ENCODE data around the gene WWC1.

WWC1 gene

GRCh38 chr5:168348084-168348414 is 56.6 kb downstream of the WWC1 start:
- no peak for TF ChIP-seq GATA3 (IDR thresholded peaks at IDR 0.05; ENCODE audit: low read depth, low read length)

GRCh38 chr5:168350315-168350714 is 58.9 kb downstream of the WWC1 start:
- no peak for TF ChIP-seq GATA3 (IDR thresholded peaks at IDR 0.05; ENCODE audit: low read depth, low read length)
- TF ChIP-seq GATA2 (IDR thresholded peaks at IDR 0.05; ENCODE audit: low read depth, low read length) = no peak

GRCh38 chr5:168353216-168353957 is 61.9 kb downstream of the WWC1 start:
- TF ChIP-seq GATA2 (IDR thresholded peaks at IDR 0.05; ENCODE audit: low read depth, low read length) = no peak
- no peak for TF ChIP-seq GATA3 (IDR thresholded peaks at IDR 0.05; ENCODE audit: low read depth, low read length)

- TF ChIP-seq GATA3 (IDR thresholded peaks at IDR 0.05; ENCODE audit: low read depth, low read length) = no peak
- TF ChIP-seq GATA2 (IDR thresholded peaks at IDR 0.05; ENCODE audit: low read depth, low read length) = no peak
These were observed 63.0 kb downstream of the WWC1 start for GRCh38 chr5:168354397-168354796.

- TF ChIP-seq GATA3 (IDR thresholded peaks at IDR 0.05; ENCODE audit: low read depth, low read length) = no peak
- no peak for TF ChIP-seq GATA2 (IDR thresholded peaks at IDR 0.05; ENCODE audit: low read depth, low read length)
These were observed 64.7 kb downstream of the WWC1 start for GRCh38 chr5:168356171-168356570.

- no peak for TF ChIP-seq GATA2 (IDR thresholded peaks at IDR 0.05; ENCODE audit: low read depth, low read length)
- TF ChIP-seq GATA3 (IDR thresholded peaks at IDR 0.05; ENCODE audit: low read depth, low read length) = no peak
These were observed 65.1 kb downstream of the WWC1 start for GRCh38 chr5:168356592-168356991.

GRCh38 chr5:168357876-168358275 is 66.4 kb downstream of the WWC1 start:
- TF ChIP-seq GATA3 (IDR thresholded peaks at IDR 0.05; ENCODE audit: low read depth, low read length) (no peak), GATA2 (IDR thresholded peaks at IDR 0.05; ENCODE audit: low read depth, low read length) (no peak)

GRCh38 chr5:168359820-168360460 is 68.5 kb downstream of the WWC1 start:
- no peak for TF ChIP-seq GATA3 (IDR thresholded peaks at IDR 0.05; ENCODE audit: low read depth, low read length)
- TF ChIP-seq GATA2 (IDR thresholded peaks at IDR 0.05; ENCODE audit: low read depth, low read length) = no peak

GRCh38 chr5:168360521-168361285 is 69.3 kb downstream of the WWC1 start:
- TF ChIP-seq GATA3 (IDR thresholded peaks at IDR 0.05; ENCODE audit: low read depth, low read length) (no peak), GATA2 (IDR thresholded peaks at IDR 0.05; ENCODE audit: low read depth, low read length) (no peak)

- TF ChIP-seq GATA2 (IDR thresholded peaks at IDR 0.05; ENCODE audit: low read depth, low read length) (no peak), GATA3 (IDR thresholded peaks at IDR 0.05; ENCODE audit: low read depth, low read length) (no peak)
These were observed 70.8 kb downstream of the WWC1 start for GRCh38 chr5:168362097-168362885.

- no peak for TF ChIP-seq GATA2 (IDR thresholded peaks at IDR 0.05; ENCODE audit: low read depth, low read length)
- TF ChIP-seq GATA3 (IDR thresholded peaks at IDR 0.05; ENCODE audit: low read depth, low read length) = no peak
These were observed 72.8 kb downstream of the WWC1 start for GRCh38 chr5:168364151-168364661.

GRCh38 chr5:168364750-168365550 is 73.5 kb downstream of the WWC1 start:
- TF ChIP-seq GATA3 (IDR thresholded peaks at IDR 0.05; ENCODE audit: low read depth, low read length) (no peak), GATA2 (IDR thresholded peaks at IDR 0.05; ENCODE audit: low read depth, low read length) (no peak)

- no peak for TF ChIP-seq GATA3 (IDR thresholded peaks at IDR 0.05; ENCODE audit: low read depth, low read length)
- TF ChIP-seq GATA2 (IDR thresholded peaks at IDR 0.05; ENCODE audit: low read depth, low read length) = no peak
These were observed 74.2 kb downstream of the WWC1 start for GRCh38 chr5:168365581-168366081.

All from SH-SY5Y (cell line).